Measurements from ENCODE around the gene VWA3A. TPM values are rescaled to one million over a fixed set of nuclear protein-coding genes. Genes with fewer than 3 reads are reported as not detected.

The VWA3A gene
- total and polyA plus RNA-seq, 2 of the 8 experiments (the other 6 are each of a cell fraction or from before 2014, with no cell fraction given) = 0.05 TPM; not detected in 1

GRCh38 chr16:22099256-22099975 lies 7.1 kb downstream of the VWA3A start (continued):
- TF ChIP-seq CBX5 (IDR thresholded peaks at IDR 0.05; ENCODE audit: low read depth, low read length) = no peak

All from H1 (cell line).